HG02678 (cell line): ENCODE data around the gene TRIO.
A peak's percentile ranks its signal among the peaks of the same experiment; 100 is the strongest.

Experiments
- ATAC-seq: cut with Tn5 transposase; IDR thresholded peaks from one replicate; pipeline ENCODE4 v1.9.1; 2021; ENCODE audit warnings: mild to moderate bottlenecking, moderate library complexity; ENCODE audit not compliant: unreplicated experiment

Gene TRIO

GRCh38 chr5:14240359-14240758, 97.2 kb downstream of the TRIO start:
- ATAC-seq, result no peak

- no peak for ATAC-seq
Measured at GRCh38 chr5:14241141-14241540, 98.0 kb downstream of the TRIO start.

- ATAC-seq, result no peak
Measured at GRCh38 chr5:14242447-14242846, 99.3 kb downstream of the TRIO start.

GRCh38 chr5:14242871-14243383, 99.8 kb downstream of the TRIO start:
- ATAC-seq, result no peak

- no peak for ATAC-seq
Measured at GRCh38 chr5:14243766-14244165, 100.6 kb downstream of the TRIO start.

- ATAC-seq, result no peak
Measured at GRCh38 chr5:14244721-14245120, 101.6 kb downstream of the TRIO start.

GRCh38 chr5:14245132-14245925, 102.2 kb downstream of the TRIO start:
- peak; percentile 45 for ATAC-seq

- ATAC-seq, result no peak
Measured at GRCh38 chr5:14246350-14247053, 103.4 kb downstream of the TRIO start.

- no peak for ATAC-seq
Measured at GRCh38 chr5:14247054-14247386, 103.9 kb downstream of the TRIO start.

GRCh38 chr5:14249258-14250082, 106.3 kb downstream of the TRIO start:
- ATAC-seq, result no peak

GRCh38 chr5:14250084-14250695, 107.0 kb downstream of the TRIO start:
- peak; percentile 31 for ATAC-seq

GRCh38 chr5:14250748-14251701, 107.9 kb downstream of the TRIO start:
- no peak for ATAC-seq

GRCh38 chr5:14251733-14252132, 108.6 kb downstream of the TRIO start:
- peak; percentile 53 for ATAC-seq

GRCh38 chr5:14252793-14253192, 109.7 kb downstream of the TRIO start:
- no peak for ATAC-seq

- ATAC-seq, result no peak
Measured at GRCh38 chr5:14254686-14255085, 111.5 kb downstream of the TRIO start.

GRCh38 chr5:14256026-14256690, 113.0 kb downstream of the TRIO start:
- no peak for ATAC-seq

GRCh38 chr5:14256756-14257393, 113.7 kb downstream of the TRIO start:
- no peak for ATAC-seq

- peak; percentile 64 for ATAC-seq
Measured at GRCh38 chr5:14257995-14258403, 114.9 kb downstream of the TRIO start.

- ATAC-seq, result peak; percentile 37
Measured at GRCh38 chr5:14258840-14259239, 115.7 kb downstream of the TRIO start.
